ENCODE results near the gene ZSWIM6.

ZSWIM6 gene

DNA sequence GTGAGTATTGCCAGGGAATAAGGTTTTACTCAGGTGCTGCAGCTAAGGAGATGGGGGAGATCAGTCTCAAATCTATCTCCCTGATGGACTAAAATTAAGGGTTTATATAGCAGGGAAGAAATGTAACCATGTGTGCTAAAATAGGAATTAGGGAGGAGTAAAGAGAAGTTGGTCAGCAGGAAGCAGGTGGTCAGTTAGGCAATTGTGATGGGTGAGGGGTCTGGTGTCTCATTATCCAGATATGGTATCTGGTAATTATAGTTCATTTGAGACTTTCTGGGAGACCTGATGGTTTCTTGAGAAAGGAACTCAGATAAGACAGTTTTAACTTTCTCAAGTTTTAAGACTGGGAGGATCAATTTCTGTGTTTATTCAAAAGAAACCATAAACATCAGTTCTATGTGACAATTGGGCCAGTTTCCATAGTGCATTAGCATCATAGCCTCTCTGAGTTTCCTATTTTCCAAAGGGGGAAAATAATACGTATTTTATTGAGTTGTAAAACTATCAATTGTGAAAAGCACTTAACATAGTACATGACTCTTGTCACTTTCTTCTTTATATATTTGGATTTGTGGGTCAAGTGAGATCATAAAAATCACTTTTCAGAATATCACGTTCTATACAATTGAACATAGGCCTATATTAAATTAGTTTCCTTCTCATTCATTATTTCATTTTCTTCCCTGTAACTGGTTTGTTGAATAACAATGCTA is 115.9 kb downstream of the ZSWIM6 start:
- H3K36me3 ChIP-seq (ENCODE audit: insufficient read depth, low read length), result no peaks in the 10 kb centered on the region
- H3K79me2 ChIP-seq (ENCODE audit: insufficient read depth, low read length), result no peaks in the 10 kb centered on the region
- no peaks in the 10 kb centered on the region for H3F3A ChIP-seq (ENCODE audit: insufficient read depth, low read length)
- H3K4me3 ChIP-seq (ENCODE audit: low read depth, low read length, poor library complexity, severe bottlenecking), result no peak overlapping the region
- H4K20me1 ChIP-seq (ENCODE audit: insufficient read depth, low read length), result no peaks in the 10 kb centered on the region
- H3K9me3 ChIP-seq (ENCODE audit: low read length), result peaks cover 4% of the 10 kb centered on the region; the same call in 1 of the 2 replicates
- no peak overlapping the region for H3K27ac ChIP-seq (ENCODE audit: low read depth, low read length, poor library complexity, severe bottlenecking)
- H3K9me2 ChIP-seq (ENCODE audit: low read depth, low read length), result no peaks in the 10 kb centered on the region
- no peak overlapping the region for H3K9ac ChIP-seq (ENCODE audit: low read length)
- H3K27me3 ChIP-seq (ENCODE audit: insufficient read depth, low read length), result no peaks in the 10 kb centered on the region
- no peaks in the 10 kb centered on the region for H3K4me1 ChIP-seq (ENCODE audit: insufficient read depth, low read length, severe bottlenecking)
- H3K4me2 ChIP-seq (ENCODE audit: low read length), result no peak overlapping the region
- H2AFZ ChIP-seq (ENCODE audit: low read length), result no peak overlapping the region
- TF ChIP-seq, protein P1, sequence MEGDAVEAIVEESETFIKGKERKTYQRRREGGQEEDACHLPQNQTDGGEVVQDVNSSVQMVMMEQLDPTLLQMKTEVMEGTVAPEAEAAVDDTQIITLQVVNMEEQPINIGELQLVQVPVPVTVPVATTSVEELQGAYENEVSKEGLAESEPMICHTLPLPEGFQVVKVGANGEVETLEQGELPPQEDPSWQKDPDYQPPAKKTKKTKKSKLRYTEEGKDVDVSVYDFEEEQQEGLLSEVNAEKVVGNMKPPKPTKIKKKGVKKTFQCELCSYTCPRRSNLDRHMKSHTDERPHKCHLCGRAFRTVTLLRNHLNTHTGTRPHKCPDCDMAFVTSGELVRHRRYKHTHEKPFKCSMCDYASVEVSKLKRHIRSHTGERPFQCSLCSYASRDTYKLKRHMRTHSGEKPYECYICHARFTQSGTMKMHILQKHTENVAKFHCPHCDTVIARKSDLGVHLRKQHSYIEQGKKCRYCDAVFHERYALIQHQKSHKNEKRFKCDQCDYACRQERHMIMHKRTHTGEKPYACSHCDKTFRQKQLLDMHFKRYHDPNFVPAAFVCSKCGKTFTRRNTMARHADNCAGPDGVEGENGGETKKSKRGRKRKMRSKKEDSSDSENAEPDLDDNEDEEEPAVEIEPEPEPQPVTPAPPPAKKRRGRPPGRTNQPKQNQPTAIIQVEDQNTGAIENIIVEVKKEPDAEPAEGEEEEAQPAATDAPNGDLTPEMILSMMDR (IDR thresholded peaks at IDR 0.05; ENCODE audit: low read length), result no peak
- no peak for TF ChIP-seq EZH2 (IDR thresholded peaks at IDR 0.05; ENCODE audit: borderline replicate concordance, low read length)

DNA sequence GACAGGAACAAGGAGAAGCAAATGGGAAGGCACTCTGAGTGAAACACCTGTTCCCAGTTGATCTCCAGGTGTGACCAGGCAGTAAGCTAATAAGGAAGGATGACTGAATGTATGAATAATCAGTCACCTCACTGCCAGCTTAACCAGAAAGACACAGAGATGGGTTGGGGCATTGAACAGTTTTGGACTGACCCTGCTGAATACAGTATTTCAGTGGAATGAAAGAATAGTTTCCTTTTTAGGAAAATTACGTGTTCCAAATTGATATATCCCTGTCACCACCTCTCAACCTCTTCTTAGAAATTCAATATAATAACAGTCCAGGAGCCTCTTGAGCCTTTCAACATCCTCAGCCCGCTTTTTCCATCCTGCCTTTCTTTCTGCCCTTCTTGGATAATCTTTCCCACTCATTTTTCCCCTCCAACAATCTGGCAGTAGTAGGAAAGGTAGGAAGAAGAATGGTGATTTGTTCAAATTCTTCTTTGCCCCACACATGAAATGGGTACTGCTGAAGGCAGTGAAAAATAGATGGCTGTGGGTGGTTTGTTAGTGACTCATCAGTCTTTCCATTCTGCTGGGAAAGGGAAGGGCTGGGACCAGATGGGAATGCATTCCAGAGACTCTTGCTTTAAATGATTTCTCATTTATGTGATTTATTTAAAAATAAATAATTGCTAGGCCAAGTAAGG is 117.9 kb downstream of the ZSWIM6 start:
- no peaks in the 10 kb centered on the region for H3K27me3 ChIP-seq (ENCODE audit: insufficient read depth, low read length)
- H3K27ac ChIP-seq (ENCODE audit: low read depth, low read length, poor library complexity, severe bottlenecking), result no peak overlapping the region
- no peaks in the 10 kb centered on the region for H3K9me2 ChIP-seq (ENCODE audit: low read depth, low read length)
- H3K79me2 ChIP-seq (ENCODE audit: insufficient read depth, low read length), result no peaks in the 10 kb centered on the region
- TF ChIP-seq, protein P1 (IDR thresholded peaks at IDR 0.05; ENCODE audit: low read length), result no peak
- H4K20me1 ChIP-seq (ENCODE audit: insufficient read depth, low read length), result no peaks in the 10 kb centered on the region
- no peak overlapping the region for H3K4me2 ChIP-seq (ENCODE audit: low read length)
- no peaks in the 10 kb centered on the region for H3K36me3 ChIP-seq (ENCODE audit: insufficient read depth, low read length)
- H3K9me3 ChIP-seq (ENCODE audit: low read length), result no peaks in the 10 kb centered on the region
- H3K4me1 ChIP-seq (ENCODE audit: insufficient read depth, low read length, severe bottlenecking), result no peaks in the 10 kb centered on the region
- H3F3A ChIP-seq (ENCODE audit: insufficient read depth, low read length), result no peaks in the 10 kb centered on the region
- no peak overlapping the region for H3K9ac ChIP-seq (ENCODE audit: low read length)
- H2AFZ ChIP-seq (ENCODE audit: low read length), result no peak overlapping the region
- H3K4me3 ChIP-seq (ENCODE audit: low read depth, low read length, poor library complexity, severe bottlenecking), result no peak overlapping the region

DNA sequence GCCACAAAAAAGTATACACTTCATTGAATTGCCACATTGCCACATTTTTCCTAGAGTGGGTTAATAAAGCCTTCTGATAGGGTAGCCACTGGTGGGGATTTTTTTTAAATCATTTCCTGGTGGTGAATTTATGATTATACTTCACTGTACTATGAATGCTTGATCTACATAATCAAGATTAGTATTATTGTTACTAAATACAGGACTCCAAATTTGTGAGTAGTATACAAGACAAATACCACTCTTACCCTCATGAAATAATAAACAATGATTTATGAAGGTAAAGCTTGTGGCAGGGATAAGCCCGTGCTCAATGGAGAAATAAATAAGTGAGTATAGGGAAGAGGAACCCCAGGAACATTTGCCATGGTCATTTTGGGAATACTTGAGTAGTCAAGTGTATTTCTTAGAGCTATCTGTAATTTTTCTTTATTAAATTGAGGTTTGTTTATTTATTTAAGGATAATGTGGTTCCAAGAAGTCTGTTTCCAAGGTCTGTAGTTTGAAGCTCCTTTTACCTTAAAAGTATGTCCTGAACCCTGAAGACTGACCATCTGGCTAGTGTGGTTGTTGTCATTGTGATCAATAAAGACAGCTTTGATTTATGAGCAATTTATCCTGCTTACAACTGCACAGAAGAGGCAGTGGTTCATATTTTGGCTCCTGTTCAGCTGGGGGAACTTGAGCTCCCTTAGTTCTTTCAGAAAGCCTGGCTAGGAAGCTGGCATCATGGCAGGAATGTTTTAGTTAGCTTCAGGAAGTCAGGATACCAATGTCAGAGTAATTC is 118.6 kb downstream of the ZSWIM6 start:
- H2AFZ ChIP-seq (ENCODE audit: low read length), result no peak overlapping the region
- H3K36me3 ChIP-seq (ENCODE audit: insufficient read depth, low read length), result no peaks in the 10 kb centered on the region
- no peaks in the 10 kb centered on the region for H3K79me2 ChIP-seq (ENCODE audit: insufficient read depth, low read length)
- H3K27ac ChIP-seq (ENCODE audit: low read depth, low read length, poor library complexity, severe bottlenecking), result no peak overlapping the region
- H3K4me2 ChIP-seq (ENCODE audit: low read length), result no peak overlapping the region
- H4K20me1 ChIP-seq (ENCODE audit: insufficient read depth, low read length), result no peaks in the 10 kb centered on the region
- no peaks in the 10 kb centered on the region for H3K4me1 ChIP-seq (ENCODE audit: insufficient read depth, low read length, severe bottlenecking)
- H3K27me3 ChIP-seq (ENCODE audit: insufficient read depth, low read length), result no peaks in the 10 kb centered on the region
- no peak overlapping the region for H3K4me3 ChIP-seq (ENCODE audit: low read depth, low read length, poor library complexity, severe bottlenecking)
- no peaks in the 10 kb centered on the region for H3K9me2 ChIP-seq (ENCODE audit: low read depth, low read length)
- no peaks in the 10 kb centered on the region for H3K9me3 ChIP-seq (ENCODE audit: low read length)
- no peak overlapping the region for H3K9ac ChIP-seq (ENCODE audit: low read length)
- no peaks in the 10 kb centered on the region for H3F3A ChIP-seq (ENCODE audit: insufficient read depth, low read length)
- TF ChIP-seq, protein P1 (IDR thresholded peaks at IDR 0.05; ENCODE audit: low read length), result no peak
- no peak for TF ChIP-seq EZH2 (IDR thresholded peaks at IDR 0.05; ENCODE audit: borderline replicate concordance, low read length)
